D341Med (cell line): ENCODE results near the gene CYB561D2.
"Not testable (repeated sequence)": the region's sequence is repeated elsewhere in the genome, so short reads cannot be mapped to it uniquely, and the experiment has no call there.

Experiments used
- DNase-seq: peaks from one replicate; pipeline ENCODE4 v3.0.0; 2012; ENCODE audit warnings: low spot score

CYB561D2 gene

GRCh38 chr3:50350527-50351322 is at the start of gene CYB561D2, which contains the start of gene NPRL2:
Gene CYB561D2 (plus strand): TSS chr3:50350862. CDS start chr3:50351434, 572 bp downstream.
Gene NPRL2 (minus strand): TSS chr3:50350775. CDS start chr3:50350652, 123 bp downstream.
- DNase-seq: peak; percentile 97

- no peak for DNase-seq
These were observed 48.3 kb upstream of the CYB561D2 start for GRCh38 chr3:50302095-50303012.

- no peak for DNase-seq
These were observed 47.4 kb upstream of the CYB561D2 start, which contains the start of gene HYAL1 for GRCh38 chr3:50303013-50303815. Gene HYAL1 (minus strand): TSS chr3:50303574. CDS start chr3:50302956, 618 bp downstream.

GRCh38 chr3:50304601-50305000 is 46.1 kb upstream of the CYB561D2 start:
- DNase-seq: no peak

GRCh38 chr3:50312041-50312440 is 38.6 kb upstream of the CYB561D2 start:
- DNase-seq: not testable (repeated sequence)

- no peak for DNase-seq
These were observed 36.3 kb upstream of the CYB561D2 start for GRCh38 chr3:50314342-50314741.

GRCh38 chr3:50314816-50315215 is 35.8 kb upstream of the CYB561D2 start:
- DNase-seq: no peak

- DNase-seq: no peak
These were observed 33.9 kb upstream of the CYB561D2 start for GRCh38 chr3:50316657-50317242.

- DNase-seq: no peak
These were observed 33.4 kb upstream of the CYB561D2 start for GRCh38 chr3:50317300-50317699.

GRCh38 chr3:50318163-50318562 is 32.5 kb upstream of the CYB561D2 start:
- DNase-seq: no peak

GRCh38 chr3:50318615-50319014 is 32.0 kb upstream of the CYB561D2 start:
- no peak for DNase-seq

GRCh38 chr3:50319181-50319893 is 31.3 kb upstream of the CYB561D2 start:
- DNase-seq: no peak

- DNase-seq: no peak
These were observed 30.6 kb upstream of the CYB561D2 start for GRCh38 chr3:50319894-50320625.

- peak; percentile 93 for DNase-seq
These were observed 29.8 kb upstream of the CYB561D2 start for GRCh38 chr3:50320853-50321335.

- peak; percentile 94 for DNase-seq
These were observed 29.1 kb upstream of the CYB561D2 start for GRCh38 chr3:50321336-50322114.

- DNase-seq: no peak
These were observed 28.6 kb upstream of the CYB561D2 start for GRCh38 chr3:50322115-50322385.

GRCh38 chr3:50322386-50323091 is 28.1 kb upstream of the CYB561D2 start, which contains the start of gene HYAL2:
Gene HYAL2 (minus strand): TSS chr3:50322745. CDS start chr3:50320489, 2,256 bp downstream.
- no peak for DNase-seq

GRCh38 chr3:50323092-50323600 is 27.5 kb upstream of the CYB561D2 start:
- no peak for DNase-seq
